Peyer's patch (tissue), 4 donors: ENCODE results near the gene PRKCH. TPM values are rescaled to one million over a fixed set of nuclear protein-coding genes. Genes with fewer than 3 reads are reported as not detected.
"Not testable (repeated sequence)": the region's sequence is repeated elsewhere in the genome, so short reads cannot be mapped to it uniquely, and the experiment has no call there.

Source experiments
- DNase-seq, 3 donors: peaks; one replicate each; pipeline ENCODE4 v3.0.0-alpha.2; 2017 to 2019
- H3K27ac ChIP-seq, 4 donors: fragments of 200-600 bp; sonication (generic); one replicate each; pipeline ENCODE4 v1.5.1; 2016 to 2019
- H3K27me3 ChIP-seq, 2 donors: fragments of 200-600 bp; sonication (generic); one replicate each; pipeline ENCODE4 v1.5.1; 2019
- H3K36me3 ChIP-seq, 3 donors: fragments of 200-600 bp; sonication (generic); one replicate each; pipeline ENCODE4 v1.5.1; 2016 to 2019
- H3K4me1 ChIP-seq, 4 donors: fragments of 200-600 bp; sonication (generic); one replicate each; pipeline ENCODE4 v1.5.1; 2016 to 2019
- H3K4me3 ChIP-seq, 4 donors: fragments of 200-600 bp; sonication (generic); 1 replicate in 3 of 4; 2 replicates in 1 of 4; pipeline ENCODE4 v1.5.1; 2016 to 2019; ENCODE audit warnings: mild to moderate bottlenecking in 1 of 4
- H3K9me3 ChIP-seq, 4 donors: fragments of 200-600 bp; sonication (generic); one replicate each; pipeline ENCODE4 v1.5.1; 2016 to 2019; ENCODE audit warnings: mild to moderate bottlenecking in 1 of 4
- CTCF ChIP-seq, 6 experiments: fragments of 450-650 bp in 4 of 6; fragments of 200-600 bp in 2 of 6; sonication (generic) in 1 of 6; IDR thresholded peaks; one replicate each; pipeline ENCODE4 v1.5.1; 2017 to 2019; ENCODE audit warnings: antibody characterized with exemption in 6 of 6, mild to moderate bottlenecking in 3 of 6, moderate library complexity in 1 of 6
- POLR2A ChIP-seq, 2 donors: fragments of 450-650 bp; IDR thresholded peaks; one replicate each; pipeline ENCODE4 v1.5.1; 2017; ENCODE audit warnings: antibody characterized with exemption in 2 of 2, mild to moderate bottlenecking in 2 of 2, moderate library complexity in 2 of 2
- total RNA-seq, 4 donors: library from RNA; depleted of rRNA; stranded (reverse); fragments of >200 nt; gene quantifications; one replicate each; pipeline ENCODE4 v1.1.0, GENCODE V29; 2016

The PRKCH gene
- total RNA-seq, 4 donors from 2014 or later = 32.5 to 64.2 (median 53.0) TPM

GRCh38 chr14:61525293-61526011 lies 204.1 kb downstream of the PRKCH start:
- TF ChIP-seq CTCF (IDR thresholded peaks at IDR 0.05) (no peak), POLR2A (IDR thresholded peaks at IDR 0.05) (no peak)
- H3K36me3 ChIP-seq = no peaks in the 10 kb centered on the region
- H3K4me3 ChIP-seq = no peak overlapping the region
- H3K27ac ChIP-seq = peak overlapping the region; percentile 7 to 73 (median 40)
- H3K4me1 ChIP-seq = peaks cover 0 to 47% (median 12%) of the 10 kb centered on the region in 4 donors
- peak in 2 of 3 donors; percentile 65 to 79 for DNase-seq
- no peaks in the 10 kb centered on the region for H3K27me3 ChIP-seq
- no peaks in the 10 kb centered on the region for H3K9me3 ChIP-seq

- H3K27me3 ChIP-seq = no peaks in the 10 kb centered on the region
- TF ChIP-seq CTCF (IDR thresholded peaks at IDR 0.05) = no peak
- TF ChIP-seq POLR2A (IDR thresholded peaks at IDR 0.05) = no peak
- no peaks in the 10 kb centered on the region for H3K9me3 ChIP-seq
- H3K36me3 ChIP-seq = no peaks in the 10 kb centered on the region
- H3K4me3 ChIP-seq = no peak overlapping the region
- H3K27ac ChIP-seq = peak overlapping the region in 3 of 4 donors; percentile 42 to 73 (median 61)
- DNase-seq = no peak
- H3K4me1 ChIP-seq = peaks cover 0 to 58% (median 12%) of the 10 kb centered on the region in 4 donors
Observed at GRCh38 chr14:61526405-61527312, 205.3 kb downstream of the PRKCH start.

GRCh38 chr14:61527325-61528100 lies 206.1 kb downstream of the PRKCH start:
- DNase-seq = no peak
- Histone ChIP-seq H3K36me3 (no peaks in the 10 kb centered on the region), H3K27me3 (no peaks in the 10 kb centered on the region), H3K27ac (peak overlapping the region in 2 of 4 donors; percentile 42 to 73), H3K9me3 (no peaks in the 10 kb centered on the region), H3K4me3 (no peak overlapping the region), H3K4me1 (peaks cover 0 to 63% (median 13%) of the 10 kb centered on the region in 4 donors)
- TF ChIP-seq POLR2A (IDR thresholded peaks at IDR 0.05) = no peak
- no peak for TF ChIP-seq CTCF (IDR thresholded peaks at IDR 0.05)

- Histone ChIP-seq H3K36me3 (no peaks in the 10 kb centered on the region), H3K27ac (no peak overlapping the region), H3K4me3 (no peak overlapping the region), H3K9me3 (no peaks in the 10 kb centered on the region), H3K27me3 (no peaks in the 10 kb centered on the region), H3K4me1 (peaks cover 0 to 68% (median 14%) of the 10 kb centered on the region in 4 donors)
- DNase-seq = no peak
- TF ChIP-seq CTCF (IDR thresholded peaks at IDR 0.05) (no peak), POLR2A (IDR thresholded peaks at IDR 0.05) (no peak)
Observed at GRCh38 chr14:61528591-61529021, 207.2 kb downstream of the PRKCH start.

- not testable (repeated sequence) for H3K4me3 ChIP-seq
- H3K4me1 ChIP-seq = peaks cover 0 to 62% (median 14%) of the 10 kb centered on the region in 4 donors
Observed at GRCh38 chr14:61529360-61529759, 208.0 kb downstream of the PRKCH start.

More at GRCh38 chr14:61529360-61529759, 208.0 kb downstream of the PRKCH start:
- H3K27ac ChIP-seq, H3K36me3 ChIP-seq, DNase-seq, H3K27me3 ChIP-seq, H3K9me3 ChIP-seq: not testable (repeated sequence)
